Measurements from ENCODE around the gene BRD1.

Gene BRD1

DNA sequence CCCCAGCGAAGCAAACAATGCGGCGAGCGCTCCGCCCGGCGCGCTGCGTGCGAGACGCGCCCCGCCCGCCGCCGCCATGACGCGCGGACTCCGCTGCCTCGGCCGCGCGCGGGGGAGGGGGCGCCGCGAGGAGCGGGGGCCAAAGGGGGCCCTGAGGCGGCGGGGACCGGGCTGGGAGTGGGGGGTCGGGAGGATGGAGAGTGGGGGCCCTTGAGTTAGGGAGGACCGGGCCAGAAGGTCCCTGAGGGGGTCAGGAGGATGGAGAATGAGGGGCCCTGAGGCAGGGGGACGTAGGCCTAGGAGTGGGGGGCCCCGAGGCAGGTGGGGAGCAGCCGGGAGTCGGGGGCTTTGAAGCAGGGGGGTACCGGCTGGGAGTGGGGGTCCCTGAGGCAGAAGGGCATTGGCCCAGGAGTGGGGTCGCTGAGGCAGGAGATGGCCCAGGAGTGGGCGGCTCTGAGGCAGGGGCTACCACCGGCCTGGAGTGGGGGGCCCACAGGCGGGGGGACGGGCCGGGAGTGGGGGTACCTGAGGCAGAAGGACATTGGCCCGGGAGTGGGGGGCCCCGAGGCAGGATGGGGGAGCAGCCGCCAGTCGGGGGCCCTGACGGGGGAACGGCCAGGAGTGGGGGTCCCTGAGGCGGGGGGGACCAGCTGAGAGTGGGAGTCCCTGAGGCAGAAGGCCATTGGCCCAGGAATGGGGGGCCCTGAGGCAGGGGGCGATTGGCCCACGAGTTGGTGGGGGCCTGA, at the start of gene BRD1:
TSS of gene BRD1 (minus strand) at position 21 of the 746 bp plus-strand sequence. CDS start 3,556 bp downstream, outside the sequence.
- peaks cover 7 to 44% (median 32%) of the 10 kb centered on the region in 4 donors for H3K4me1 ChIP-seq
- intact Hi-C loops (cut with DNase I; ENCODE audit: low total_unique reads) = no loop called here

DNA sequence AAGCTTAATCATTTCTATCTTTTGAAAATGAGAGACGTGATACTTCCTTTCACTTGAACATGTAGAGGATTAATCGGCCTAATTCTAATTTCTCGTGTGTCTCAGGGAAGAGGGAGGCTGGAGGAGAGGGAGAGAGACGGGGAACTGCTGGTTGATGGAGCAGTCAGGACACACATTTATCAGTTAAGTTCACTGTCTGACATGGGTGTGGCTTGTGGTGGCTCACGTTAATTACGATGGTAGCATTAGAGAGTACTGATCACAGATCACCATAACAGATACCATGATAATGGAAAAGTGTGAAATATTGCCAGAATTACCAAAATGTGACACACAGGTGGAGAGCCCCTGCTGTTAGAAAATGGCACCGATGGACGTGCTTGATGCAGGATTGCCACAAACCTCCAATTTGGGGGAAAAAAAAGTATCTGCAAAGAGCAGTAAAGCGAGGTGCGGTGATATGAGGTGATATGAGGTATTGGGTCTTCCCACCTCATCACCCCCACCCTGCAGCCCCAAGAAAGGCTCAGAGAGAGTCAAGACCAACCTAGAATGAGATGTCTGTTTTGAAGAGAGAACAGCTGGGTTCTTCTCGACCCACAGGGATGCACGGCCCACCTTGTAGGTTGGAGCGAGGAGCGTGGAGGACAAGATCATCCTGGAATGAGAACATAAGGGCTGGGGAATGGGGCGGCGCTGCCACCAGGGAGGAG, 45.7 kb upstream of the BRD1 start:
- Histone ChIP-seq H3K4me3 (no peak overlapping the region), H3K27ac (no peak overlapping the region), H3K36me3 (peaks cover 3 to 25% (median 20%) of the 10 kb centered on the region in 3 donors), H3K4me1 (no peaks in the 10 kb centered on the region), H3K9me3 (peaks cover 9 to 42% (median 20%) of the 10 kb centered on the region in 3 donors), H3K27me3 (no peaks in the 10 kb centered on the region)
- DNase-seq = no peak
- intact Hi-C loops (cut with DNase I; ENCODE audit: low total_unique reads) = no loop called here
- TF ChIP-seq, protein P1, sequence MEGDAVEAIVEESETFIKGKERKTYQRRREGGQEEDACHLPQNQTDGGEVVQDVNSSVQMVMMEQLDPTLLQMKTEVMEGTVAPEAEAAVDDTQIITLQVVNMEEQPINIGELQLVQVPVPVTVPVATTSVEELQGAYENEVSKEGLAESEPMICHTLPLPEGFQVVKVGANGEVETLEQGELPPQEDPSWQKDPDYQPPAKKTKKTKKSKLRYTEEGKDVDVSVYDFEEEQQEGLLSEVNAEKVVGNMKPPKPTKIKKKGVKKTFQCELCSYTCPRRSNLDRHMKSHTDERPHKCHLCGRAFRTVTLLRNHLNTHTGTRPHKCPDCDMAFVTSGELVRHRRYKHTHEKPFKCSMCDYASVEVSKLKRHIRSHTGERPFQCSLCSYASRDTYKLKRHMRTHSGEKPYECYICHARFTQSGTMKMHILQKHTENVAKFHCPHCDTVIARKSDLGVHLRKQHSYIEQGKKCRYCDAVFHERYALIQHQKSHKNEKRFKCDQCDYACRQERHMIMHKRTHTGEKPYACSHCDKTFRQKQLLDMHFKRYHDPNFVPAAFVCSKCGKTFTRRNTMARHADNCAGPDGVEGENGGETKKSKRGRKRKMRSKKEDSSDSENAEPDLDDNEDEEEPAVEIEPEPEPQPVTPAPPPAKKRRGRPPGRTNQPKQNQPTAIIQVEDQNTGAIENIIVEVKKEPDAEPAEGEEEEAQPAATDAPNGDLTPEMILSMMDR (IDR thresholded peaks at IDR 0.05) = no peak

More for the DNA sequence above, at the start of gene BRD1:
- Histone ChIP-seq H3K4me3 (peak within 1 kb of the TSS; percentile 91 to 94), H3K36me3 (peaks cover 8 to 11% (median 9%) of the 10 kb centered on the region in 3 donors), H3K27me3 (no peaks in the 10 kb centered on the region), H3K27ac (peak within 1 kb of the TSS; percentile 91 to 95), H3K9me3 (peaks cover 0 to 6% (median 0%) of the 10 kb centered on the region in 3 donors)
- DNase-seq = no peak
- TF ChIP-seq, protein P1 (IDR thresholded peaks at IDR 0.05) = no peak

DNA sequence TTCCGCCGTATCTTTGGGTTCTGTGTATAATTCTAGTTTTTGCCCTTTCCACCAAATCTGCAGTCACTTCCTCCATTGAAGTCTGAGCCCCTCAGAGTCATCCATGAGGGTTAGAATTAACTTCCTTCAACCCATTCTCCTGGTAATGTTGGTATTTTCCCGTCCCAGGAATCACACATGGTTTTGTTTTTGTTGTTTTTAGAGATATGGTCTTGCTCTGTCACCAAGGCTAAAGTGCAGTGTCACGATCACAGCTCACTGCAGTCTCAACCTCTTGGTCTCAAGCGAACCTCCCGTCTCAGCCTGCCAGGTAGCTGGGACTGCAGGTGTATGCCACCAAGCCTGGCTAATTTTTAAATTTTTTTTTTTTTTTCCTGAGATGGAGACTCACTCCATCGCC, 44.7 kb upstream of the BRD1 start:
- intact Hi-C loops (cut with DNase I; ENCODE audit: low total_unique reads) = no loop called here
- Histone ChIP-seq H3K27me3 (no peaks in the 10 kb centered on the region), H3K27ac (no peak overlapping the region), H3K36me3 (peaks cover 6 to 32% (median 15%) of the 10 kb centered on the region in 3 donors), H3K4me1 (no peaks in the 10 kb centered on the region), H3K4me3 (no peak overlapping the region), H3K9me3 (peaks cover 9 to 45% (median 25%) of the 10 kb centered on the region in 3 donors)
- no peak for DNase-seq
- TF ChIP-seq, protein P1 (IDR thresholded peaks at IDR 0.05) = no peak

DNA sequence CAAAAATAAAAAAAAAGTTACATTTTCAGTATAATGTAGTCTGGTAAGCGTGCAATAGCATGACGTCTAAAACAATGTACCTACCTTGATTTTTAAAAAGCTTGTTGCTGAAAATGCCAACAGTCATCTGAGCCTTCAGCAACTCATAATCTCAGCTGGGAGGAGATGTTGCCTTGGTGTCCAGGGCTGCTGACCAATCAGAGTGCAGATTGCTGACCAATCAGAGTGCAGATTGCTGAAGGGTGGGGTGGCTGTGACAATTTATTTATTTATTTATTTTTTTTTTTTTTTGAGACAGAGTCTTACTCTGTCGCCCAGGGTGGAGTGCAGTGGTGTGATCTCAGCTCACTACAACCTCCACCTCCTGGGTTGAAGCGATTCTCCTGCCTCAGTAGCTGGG, 43.8 kb upstream of the BRD1 start:
- Histone ChIP-seq H3K27me3 (no peaks in the 10 kb centered on the region), H3K36me3 (peaks cover 7 to 40% (median 10%) of the 10 kb centered on the region in 3 donors), H3K9me3 (peaks cover 9 to 54% (median 34%) of the 10 kb centered on the region in 3 donors), H3K4me1 (no peaks in the 10 kb centered on the region), H3K4me3 (no peak overlapping the region), H3K27ac (no peak overlapping the region)
- intact Hi-C loops (cut with DNase I; ENCODE audit: low total_unique reads) = no loop called here
- TF ChIP-seq, protein P1 (IDR thresholded peaks at IDR 0.05) = no peak
- DNase-seq = no peak

DNA sequence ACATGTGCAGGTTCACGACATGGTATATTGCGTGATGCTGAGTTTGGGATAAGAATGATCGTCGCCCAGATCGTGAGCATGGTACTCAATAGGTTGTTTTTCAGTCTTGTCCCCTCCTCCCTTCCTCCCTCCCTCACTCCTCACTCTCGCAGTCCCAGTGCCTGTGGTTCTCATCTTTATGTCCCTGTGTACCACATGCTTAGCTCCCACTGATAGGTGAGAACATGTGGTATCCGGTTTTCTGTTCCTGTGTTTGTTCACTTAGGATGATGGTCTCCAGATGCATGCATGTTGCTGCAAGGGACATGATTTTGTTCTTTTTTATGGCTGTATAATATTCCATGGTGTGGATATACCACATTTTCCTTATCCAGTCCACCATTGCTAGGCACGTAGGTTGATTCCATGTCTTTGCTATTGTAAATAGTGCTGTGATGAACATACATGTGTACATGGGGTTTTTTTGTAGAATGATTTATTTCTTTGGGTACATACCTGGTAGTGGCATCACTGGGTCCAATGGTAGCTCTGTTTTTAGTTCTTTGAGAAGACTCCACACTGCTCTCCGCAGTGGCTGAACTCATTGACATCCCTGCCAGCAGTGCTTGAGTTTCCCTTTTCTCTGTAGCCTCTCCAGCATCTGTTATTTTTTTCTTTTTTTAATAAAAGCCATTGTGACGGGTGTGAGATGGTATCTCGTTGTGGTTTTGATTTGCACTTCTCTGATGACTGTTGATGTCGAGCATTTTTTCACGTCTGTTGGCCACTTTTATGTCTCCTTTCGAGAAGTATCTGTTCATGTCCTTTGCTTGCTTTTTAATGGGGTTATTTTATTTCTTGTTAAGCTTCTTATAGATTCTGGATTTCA, 42.4 kb upstream of the BRD1 start:
- TF ChIP-seq, protein P1 (IDR thresholded peaks at IDR 0.05) = no peak
- Histone ChIP-seq H3K27me3 (no peaks in the 10 kb centered on the region), H3K36me3 (peaks cover 4 to 46% (median 6%) of the 10 kb centered on the region in 3 donors), H3K4me1 (no peaks in the 10 kb centered on the region), H3K9me3 (peaks cover 9 to 68% (median 43%) of the 10 kb centered on the region in 3 donors), H3K4me3 (no peak overlapping the region), H3K27ac (no peak overlapping the region)
- no peak for DNase-seq
- intact Hi-C loops (cut with DNase I; ENCODE audit: low total_unique reads) = no loop called here
